PFSK-1 (cell line): ENCODE results near the gene RAB6B.

Source experiments
- FOXP2 ChIP-seq: optimal IDR thresholded peaks from 2 replicates; pipeline ENCODE3; 2011; ENCODE audit warnings: borderline replicate concordance, control low read depth, inconsistent platforms; ENCODE audit not compliant: insufficient read depth; ENCODE audit errors: extremely low read length, extremely low read depth
- POLR2AphosphoS5 ChIP-seq: IDR thresholded peaks from 2 replicates; pipeline ENCODE4 v1.6.1; 2012; ENCODE audit warnings: low read depth, mild to moderate bottlenecking, control low read depth, low read length, moderate library complexity
- REST ChIP-seq, 2 experiments: IDR thresholded peaks; 2 replicates each; pipeline versions ENCODE4 v1.6.1 to v1.8.0; 2011 to 2012; ENCODE audit warnings: low read depth in 2 of 2, low read length in 2 of 2, control low read depth in 1 of 2, inconsistent platforms in 1 of 2, mild to moderate bottlenecking in 1 of 2, moderate library complexity in 1 of 2; ENCODE audit not compliant: insufficient read depth in 1 of 2
- SIN3A ChIP-seq: IDR thresholded peaks from 2 replicates; pipeline ENCODE4 v1.6.1; 2012; ENCODE audit warnings: mild to moderate bottlenecking, low read length, moderate library complexity, borderline replicate concordance; ENCODE audit not compliant: insufficient read depth
- TAF1 ChIP-seq: IDR thresholded peaks from 2 replicates; pipeline ENCODE4 v1.6.1; 2012; ENCODE audit warnings: low read length, control low read depth, borderline replicate concordance; ENCODE audit not compliant: insufficient read depth

The RAB6B gene

GRCh38 chr3:133777807-133778568 is 117.7 kb downstream of the RAB6B start:
- TF ChIP-seq SIN3A (no peak), POLR2AphosphoS5 (no peak), REST (IDR thresholded peaks at IDR 0.05; ENCODE audit: insufficient read depth in 1 of 2, low read depth in 2 of 2, low read length in 2 of 2) (no peak), FOXP2 (no peak), TAF1 (no peak)

- TF ChIP-seq POLR2AphosphoS5 (no peak), FOXP2 (no peak), REST (IDR thresholded peaks at IDR 0.05; ENCODE audit: insufficient read depth in 1 of 2, low read depth in 2 of 2, low read length in 2 of 2) (no peak), SIN3A (no peak), TAF1 (no peak)
These were observed 118.8 kb downstream of the RAB6B start for GRCh38 chr3:133776794-133777438.

- TF ChIP-seq TAF1, result no peak
These were observed 119.8 kb downstream of the RAB6B start for GRCh38 chr3:133775835-133776234.

GRCh38 chr3:133775309-133775708 is 120.4 kb downstream of the RAB6B start:
- TF ChIP-seq POLR2AphosphoS5 (no peak), TAF1 (no peak), SIN3A (no peak), REST (IDR thresholded peaks at IDR 0.05; ENCODE audit: insufficient read depth in 1 of 2, low read depth in 2 of 2, low read length in 2 of 2) (no peak), FOXP2 (no peak)
